CD4-positive, alpha-beta T cell treated with Interleukin-10 for 1 hour (primary cell): ENCODE measurements around the gene DTNA.
A peak's percentile ranks its signal among the peaks of the same experiment; 100 is the strongest.

ENCODE experiments used
- DNase-seq: peaks from one replicate; pipeline ENCODE4 v3.0.0-alpha.2; 2020

The DTNA gene

DNA sequence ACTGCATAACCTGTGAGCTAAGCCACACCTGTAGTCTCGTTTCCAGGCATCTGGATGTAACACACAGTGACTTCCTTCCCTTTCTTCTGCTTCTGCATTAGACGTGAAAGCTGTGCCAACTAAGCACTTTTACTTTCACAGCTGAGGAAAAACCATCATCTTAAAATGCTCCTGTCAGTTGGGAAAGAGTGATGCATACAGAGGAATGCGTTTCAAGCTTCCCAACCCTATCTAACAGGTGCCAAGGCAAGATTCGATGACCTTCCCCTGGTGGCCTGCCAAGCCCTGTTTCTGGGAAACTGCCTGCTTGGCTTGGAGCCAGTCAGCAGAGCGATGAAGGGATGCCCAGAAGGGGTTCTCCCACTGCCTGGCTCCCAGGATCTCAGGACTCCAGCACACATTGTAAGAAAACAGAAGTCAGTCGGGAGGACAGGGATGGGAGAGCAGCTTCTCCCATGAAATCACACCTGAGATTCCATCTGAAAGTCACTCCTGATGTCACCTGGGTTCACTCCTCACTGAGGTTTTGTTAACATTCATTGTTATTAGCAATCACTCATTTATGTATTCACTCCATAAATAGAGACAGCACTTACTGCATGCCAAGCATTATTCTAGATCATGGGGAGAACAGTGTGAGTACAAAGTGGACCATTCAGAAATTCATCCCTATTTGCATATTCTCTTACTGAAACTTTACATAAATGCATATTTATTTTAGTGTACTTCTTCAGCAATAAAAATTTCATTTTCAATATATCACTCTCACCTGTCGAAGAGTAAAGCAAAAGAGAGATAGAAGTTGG, 64.1 kb downstream of the DTNA start:
- DNase-seq: no peak

DNA sequence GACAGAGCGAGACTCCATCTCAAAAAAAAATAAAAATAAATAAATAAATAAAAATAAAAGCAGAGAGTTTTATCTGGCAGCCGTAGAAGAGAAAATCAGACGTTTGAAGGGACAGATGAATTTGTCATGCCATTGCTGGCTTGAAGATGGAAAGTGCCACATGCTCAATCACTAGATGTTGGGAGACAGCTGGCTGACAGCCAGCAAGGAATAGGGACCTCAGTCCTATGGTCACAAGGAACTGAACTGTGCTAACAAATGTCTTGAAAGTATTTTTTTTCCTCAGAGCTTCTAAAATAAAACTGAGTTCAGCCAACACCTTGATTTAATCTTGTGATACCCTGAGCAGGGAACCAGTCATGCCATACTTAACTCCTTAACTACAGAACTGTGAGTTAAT, 65.4 kb downstream of the DTNA start:
- no peak for DNase-seq

DNA sequence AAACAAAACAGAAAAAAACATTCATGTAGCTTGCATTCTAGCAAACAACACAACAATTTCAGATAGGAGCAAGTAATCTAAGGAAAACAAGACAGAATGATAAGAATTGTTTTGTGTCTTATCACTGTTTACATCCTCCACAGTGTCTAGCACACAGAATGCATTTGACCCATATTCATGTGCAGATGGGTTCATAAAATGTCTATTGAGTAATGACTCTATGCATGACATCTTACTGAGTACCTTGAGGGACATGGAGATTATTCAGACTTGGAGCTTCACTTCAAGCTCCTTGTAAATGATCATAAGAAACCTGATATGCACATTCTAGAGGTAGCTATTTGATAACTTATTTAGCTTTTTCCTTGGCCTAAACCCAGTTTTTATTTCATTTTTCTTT, 69.0 kb downstream of the DTNA start:
- DNase-seq: no peak

DNA sequence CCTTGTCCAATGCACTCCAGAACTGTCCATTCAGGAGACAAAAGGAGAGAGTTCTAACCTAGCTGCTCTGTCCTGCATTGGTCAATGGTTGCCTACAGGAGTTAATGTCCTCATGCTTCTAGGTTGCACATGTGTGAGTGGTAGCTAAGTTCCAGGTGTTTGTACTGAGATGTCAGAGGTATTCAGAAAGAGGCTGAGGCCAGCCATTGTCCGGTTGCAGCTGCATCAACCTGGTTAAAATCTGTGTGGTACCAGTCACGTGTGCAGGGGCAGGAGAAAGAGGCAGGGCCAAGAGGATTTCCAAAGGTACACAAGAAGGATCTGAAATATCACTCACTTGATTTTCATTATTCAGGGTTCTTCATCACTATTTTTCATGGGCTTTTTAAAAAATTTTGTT, 70.8 kb downstream of the DTNA start:
- DNase-seq: no peak

DNA sequence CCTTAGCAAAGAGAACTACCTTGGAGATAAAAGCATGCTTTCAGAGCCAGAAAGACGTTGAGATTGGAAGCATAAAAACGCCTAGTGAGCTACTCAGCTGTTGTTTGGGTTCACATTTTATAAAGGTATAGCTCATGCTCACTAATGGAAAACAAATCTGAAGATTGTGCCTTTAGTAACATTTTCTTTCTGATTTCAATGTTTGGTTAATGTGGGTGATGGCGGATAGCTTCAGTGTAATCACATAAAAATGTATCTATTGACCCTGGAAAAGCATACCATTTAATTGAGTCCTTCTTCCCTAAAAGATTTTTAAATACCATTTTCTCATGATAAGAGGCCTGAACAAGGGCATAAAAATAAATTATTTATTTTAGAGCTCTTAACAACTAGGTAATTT, 73.4 kb downstream of the DTNA start:
- no peak for DNase-seq

DNA sequence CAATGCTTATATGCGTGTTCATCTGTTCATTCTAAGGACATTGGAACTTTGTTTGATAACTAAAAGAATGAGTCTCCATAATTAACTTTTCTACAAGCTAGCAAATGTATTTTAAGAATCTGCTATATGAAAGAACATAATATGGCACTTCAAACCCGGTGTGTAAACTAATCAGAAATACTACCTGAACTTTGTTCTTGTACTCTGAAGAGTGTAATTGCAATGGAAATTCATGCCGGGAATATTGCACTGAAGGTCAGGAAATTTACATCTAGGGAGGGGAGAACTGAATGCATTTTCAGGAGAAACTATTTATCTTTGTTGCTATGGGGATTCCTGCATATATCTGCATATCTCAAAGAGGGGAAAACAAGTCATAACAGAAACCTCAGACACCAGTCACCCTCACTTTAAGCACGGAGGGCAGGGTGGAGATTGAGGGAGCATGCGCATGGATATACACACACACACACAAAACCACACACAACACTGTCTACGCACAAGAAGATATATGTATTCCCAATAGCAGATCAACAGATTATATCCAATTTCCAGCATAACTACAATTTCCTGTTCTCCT, 76.2 kb downstream of the DTNA start:
- no peak for DNase-seq

DNA sequence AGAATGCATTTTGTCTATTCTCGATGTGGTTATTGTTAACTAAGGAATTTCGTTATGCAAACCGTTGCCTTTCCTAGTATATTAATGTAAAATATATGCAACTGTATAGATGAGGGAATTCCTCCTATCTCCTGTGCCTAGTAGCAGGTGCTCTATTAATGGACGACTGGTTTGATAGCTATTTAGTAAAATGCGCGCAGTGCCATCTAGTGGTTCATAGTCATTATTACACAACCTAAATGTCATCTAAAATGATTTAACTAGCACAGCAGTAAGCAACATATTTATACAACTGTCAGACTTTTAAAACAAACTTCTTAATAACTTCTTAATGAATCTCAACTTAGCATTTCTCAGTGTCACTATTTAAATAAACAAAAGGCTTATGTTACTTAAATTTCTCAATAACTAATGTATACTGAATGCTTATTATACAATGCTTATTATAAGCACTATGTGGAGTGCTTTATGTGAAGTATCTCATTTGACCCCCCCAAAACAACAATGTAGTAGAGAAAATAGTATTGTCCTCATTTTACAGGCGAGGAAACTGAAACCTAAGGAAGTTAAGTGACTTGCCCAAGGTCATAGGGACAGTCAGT, 77.9 kb downstream of the DTNA start:
- DNase-seq: peak; percentile 47

DNA sequence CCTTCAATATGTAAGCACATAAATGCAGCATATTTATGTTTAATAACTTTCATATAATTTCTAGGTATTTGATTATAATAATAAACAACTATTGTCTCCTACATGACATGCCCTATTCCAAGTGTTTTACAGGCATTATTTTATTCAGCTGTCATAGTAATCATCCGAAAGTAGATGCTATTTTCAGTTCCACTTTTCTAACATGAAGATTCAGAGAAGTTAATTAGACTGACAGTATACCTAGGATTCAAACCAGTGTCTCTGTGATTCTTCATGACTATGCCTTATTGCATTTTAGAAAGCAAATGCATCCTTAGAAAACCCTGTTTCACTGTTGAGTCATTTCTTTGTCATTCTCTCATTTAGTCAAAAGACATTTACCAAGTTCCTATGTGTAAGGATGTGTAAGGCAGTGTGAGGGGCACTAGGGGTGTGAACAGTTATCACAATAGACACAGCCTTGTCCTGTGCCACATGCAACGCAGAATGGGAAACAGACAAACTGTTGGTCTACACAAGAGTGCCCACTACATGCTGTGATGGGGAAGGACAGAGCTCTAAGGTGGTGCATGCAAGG, 79.8 kb downstream of the DTNA start:
- no peak for DNase-seq

DNA sequence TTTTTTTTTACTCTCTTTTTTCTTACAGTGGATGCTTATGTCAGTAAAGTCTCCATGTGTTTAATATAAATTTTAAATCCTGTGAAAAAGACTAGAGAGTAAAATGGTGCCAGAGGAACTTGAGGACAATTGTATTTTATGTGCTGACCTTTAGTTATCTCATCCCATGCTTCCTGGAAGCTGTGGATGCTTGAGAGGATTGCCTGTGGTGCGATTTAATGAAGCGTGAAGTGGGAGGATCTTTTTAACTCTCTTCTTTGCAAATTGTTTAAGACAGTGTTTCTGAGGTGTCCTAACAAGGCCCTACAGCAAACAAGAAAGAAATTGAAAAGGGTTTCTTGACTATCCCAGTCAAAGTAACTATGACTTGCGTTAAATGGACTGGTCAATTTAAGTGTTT, 84.2 kb downstream of the DTNA start:
- DNase-seq: no peak

DNA sequence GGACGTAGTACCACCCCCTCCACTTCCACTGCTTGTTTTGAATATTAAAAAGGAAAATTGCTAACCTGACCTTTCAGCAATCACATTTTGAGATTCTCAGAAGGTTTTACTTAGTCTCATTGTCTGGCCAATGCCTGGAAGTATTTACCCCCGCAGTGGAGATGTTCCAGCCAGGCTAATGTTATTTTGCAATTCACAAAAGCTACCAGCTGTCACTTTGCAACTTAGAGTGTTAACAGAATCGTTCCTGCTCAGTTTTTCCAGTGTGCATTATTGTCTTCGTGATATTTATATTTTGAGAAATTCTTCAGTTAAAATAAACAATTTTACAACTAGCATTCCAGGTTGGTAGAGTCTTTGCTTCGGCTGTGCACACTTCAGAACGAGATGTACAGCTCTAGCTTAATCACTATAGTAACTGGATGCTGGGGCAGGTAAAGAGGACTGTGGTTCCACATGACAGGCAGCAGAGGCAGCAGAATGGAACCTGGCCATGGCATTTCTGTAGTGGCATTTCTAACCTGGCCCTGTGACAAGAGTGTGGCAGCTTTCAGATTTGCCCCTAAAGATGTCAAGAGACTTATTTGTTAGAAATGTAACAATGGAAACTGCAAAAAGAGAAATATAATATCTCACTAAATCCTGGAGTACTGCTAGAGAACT, 85.1 kb downstream of the DTNA start:
- no peak for DNase-seq

DNA sequence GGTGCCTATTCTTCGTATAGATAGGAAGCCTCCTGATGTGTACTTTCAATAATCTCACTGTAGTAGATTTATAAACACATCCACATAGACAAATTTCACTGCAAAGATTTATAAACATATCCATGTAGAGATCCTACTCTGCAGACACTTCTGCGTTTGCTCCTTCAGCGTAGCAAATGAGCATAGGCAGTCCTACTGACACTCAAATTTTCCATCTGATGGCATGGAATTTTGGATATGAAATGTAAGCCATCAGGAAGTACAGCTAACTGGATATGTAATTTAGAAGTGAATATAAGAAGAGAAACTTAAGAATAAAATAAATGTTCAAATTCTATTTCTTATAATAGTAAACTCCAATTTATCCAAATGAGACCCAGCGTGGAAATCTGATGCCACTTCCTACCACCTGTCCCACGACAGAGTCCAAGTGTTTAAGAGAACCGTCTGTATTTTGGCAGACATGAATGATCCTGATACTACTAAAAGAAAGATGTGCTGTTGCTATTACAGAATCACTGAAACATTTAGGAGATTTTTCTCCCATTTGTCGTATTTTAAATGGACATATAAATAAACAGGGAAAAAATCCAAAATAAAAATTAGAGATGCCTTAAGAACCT, 86.0 kb downstream of the DTNA start:
- DNase-seq: no peak

DNA sequence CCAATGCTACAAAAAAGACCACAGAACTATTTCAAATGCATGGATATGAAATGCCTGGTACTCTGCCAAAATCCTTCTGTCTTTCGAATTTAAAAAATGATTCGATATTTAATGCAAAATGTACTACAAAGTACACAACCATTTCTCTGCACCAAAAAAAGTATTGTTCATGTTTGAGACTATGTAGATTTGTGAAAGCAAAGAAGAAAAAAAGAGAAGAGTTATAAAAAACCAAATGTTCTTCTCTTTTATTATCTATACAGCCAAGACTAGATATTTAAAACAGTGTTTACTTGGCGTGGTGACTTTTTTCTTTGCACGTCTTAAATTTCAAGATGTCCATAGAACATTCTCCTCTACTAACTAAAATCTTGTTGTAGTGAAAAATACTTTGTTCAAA, 89.2 kb downstream of the DTNA start:
- DNase-seq: no peak

DNA sequence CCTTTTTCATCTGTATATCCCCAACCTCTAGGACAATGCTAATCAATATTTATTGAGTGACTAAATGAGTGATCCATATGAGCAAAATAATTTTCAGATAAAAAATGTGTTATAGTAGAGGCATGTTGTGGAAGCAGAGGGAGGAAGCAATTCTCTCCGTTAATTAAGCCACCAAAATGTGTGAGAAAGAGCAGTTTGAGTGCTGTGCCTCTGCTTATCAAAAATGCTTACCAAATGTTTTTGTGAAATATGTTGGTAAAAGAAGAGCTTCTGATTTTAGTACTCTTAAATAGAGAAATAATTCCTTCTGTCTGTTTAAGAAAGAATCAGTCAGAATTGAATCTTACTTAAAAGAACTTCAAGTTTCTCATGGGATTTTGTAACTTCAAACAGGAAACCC, 90.3 kb downstream of the DTNA start:
- DNase-seq: no peak

DNA sequence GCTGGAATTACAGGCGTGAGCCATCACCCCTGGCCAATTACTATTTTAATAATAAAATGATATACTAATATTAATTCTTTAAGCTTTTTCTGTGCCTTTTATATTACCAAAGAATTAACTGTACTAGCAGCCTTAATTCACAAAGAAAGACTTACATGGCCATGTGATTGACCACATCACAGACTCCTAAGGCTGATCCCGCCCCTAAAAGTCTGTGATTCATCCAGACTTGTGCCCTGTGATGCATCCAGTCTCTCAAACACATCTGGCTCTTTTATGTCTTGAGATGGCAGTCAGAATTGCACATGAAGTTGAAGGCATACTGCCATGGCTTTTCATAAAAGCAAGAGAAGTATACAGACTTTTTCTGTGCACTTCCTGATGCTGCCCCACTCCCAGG, 91.7 kb downstream of the DTNA start:
- DNase-seq: no peak

DNA sequence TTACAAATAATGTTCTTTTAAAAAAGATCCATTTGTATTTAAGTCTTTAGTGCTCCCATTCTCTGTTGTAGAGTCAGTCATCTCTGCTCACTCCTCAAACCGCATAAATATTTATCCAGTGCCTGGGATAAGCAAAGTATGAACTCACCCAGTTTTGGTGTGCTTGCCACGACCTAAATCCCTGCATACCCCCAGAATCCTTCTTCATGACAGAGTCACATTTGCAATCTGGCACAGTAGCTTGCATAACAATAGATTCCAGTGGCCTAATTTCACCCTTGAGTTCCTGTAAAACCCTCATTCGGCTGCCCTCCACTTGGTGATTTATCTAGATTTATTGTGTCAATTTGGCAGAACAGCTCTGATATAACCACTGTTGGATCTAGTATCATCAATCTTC, 92.9 kb downstream of the DTNA start:
- no peak for DNase-seq

DNA sequence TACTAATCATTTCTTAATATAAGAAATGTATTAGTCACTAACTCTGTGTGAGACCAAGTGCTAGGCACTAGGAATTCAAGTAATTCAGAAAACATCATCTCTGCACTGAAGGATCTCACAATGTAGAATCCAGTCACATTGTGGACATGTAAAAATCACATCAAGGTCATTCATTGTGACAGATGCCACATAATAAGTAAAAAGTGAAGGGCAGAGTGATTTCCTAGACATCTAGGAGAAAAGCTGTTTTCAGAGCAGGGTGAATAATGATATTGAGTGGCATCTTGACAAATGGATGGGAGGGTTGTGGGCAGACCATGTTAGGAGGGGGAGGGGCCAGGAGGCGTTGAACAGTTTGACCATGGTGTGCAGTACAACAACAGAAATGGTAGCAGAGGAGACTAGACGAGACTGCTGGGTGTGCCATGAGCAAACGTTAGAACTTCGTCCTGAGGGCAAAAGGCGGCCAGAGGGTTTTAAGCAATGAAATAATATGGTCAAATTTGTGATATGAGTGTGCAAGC, 93.8 kb downstream of the DTNA start:
- no peak for DNase-seq

DNA sequence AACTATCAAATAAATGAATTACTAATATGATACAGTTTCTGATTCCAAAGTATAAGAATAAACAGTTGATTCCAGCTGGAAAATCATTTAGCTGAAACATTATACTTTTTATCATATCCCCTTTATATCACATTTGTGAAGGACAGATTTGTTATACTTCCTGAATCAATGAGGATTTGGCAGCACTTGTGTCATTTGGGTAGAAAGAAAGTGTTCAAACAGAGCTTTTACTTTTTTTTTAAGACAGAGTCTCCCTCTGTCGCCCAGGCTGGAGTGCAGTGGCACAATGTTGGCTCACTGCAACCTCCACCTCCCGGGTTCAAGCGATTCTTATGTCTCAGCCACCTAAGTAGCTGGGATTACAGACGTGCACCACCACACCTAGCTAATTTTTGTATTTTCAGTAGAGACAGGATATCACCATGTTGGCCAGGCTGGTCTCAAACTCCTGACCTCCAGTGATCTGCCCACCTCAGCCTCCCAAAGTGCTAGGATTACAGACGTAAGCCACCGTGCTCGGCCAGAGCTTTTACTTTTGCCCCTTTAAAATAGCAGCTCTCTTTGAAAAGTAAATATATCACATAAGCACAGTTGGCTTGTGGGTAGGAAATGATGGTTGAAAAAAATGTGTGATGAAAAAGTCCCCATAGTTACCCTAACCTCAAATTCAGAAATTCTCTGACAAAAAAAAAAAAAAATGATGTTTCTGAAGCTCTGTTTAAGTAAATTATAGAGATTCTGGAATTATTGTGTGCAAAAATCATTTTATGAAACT, 95.2 kb downstream of the DTNA start:
- DNase-seq: no peak

DNA sequence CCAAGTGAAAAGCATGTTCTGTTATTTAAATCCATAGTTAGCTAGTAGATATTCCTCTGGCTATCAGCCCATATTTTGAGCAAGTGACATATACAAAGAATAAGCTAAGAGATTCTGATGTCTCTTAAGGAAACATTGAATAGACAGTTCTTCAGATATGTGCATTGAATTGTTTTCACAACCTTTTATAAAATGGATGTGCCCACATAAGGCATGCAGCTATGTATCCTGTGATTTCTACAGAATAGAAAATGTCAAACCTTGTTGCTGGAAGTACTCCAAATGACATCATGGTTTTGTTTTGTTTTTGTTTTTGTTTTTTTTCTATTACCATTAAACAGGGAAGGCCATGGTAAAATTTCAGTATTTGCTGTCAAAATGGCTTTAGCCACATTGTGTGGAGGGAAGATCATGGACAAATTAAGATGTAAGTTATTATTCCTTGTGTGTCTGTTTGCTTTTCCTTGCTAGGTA, 95.8 kb downstream of the DTNA start:
- no peak for DNase-seq

DNA sequence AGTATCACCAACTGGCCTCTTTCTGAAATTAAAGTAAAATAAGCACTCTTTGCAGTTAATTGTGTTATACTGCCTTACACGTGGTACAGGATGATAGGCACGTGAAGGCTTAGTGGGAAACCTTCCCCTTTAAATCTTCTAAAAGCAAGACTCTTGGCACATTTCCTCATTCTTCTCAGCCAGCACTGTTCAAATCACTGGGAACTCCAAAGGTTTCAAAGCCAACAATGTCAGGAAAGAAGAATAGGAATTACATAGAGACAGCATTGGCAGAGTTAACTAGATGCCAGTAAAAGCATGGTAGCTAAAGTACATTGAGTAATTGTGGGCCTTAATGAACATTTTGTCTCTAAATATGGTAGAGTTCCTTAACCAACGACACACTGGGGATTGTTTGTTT, 96.4 kb downstream of the DTNA start:
- DNase-seq: no peak

DNA sequence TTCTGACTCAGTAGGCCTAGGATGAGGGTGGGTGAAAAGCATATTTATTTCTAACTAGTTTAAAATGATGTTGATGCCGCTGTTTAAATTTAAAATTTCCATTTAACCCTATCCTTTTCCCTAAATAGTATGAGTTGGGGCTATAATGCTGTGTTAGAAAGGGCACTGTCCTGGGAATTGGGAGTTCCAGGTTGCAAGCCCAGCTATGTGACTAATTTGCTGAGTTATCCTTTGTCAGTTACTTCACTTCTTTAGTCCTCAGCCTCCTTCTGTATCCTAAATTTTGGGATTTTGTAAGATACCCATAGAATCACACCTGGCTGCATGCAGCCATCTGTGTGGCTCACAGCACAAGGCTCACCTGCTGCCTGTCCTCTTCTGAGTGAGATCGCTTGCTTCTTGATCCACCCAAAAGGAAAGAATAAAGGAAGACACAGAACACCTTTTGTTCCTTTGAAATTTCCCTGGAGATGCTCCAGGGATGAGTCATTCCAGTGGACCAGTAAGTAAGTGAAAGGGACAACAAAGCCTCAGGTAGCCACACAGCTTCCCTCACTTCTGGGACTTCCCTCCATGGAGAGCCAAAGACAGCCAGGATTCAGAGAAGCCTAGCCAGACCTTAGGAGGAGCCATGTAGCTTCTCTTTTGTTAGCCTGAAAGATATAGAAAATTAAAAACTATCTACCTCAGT, 97.2 kb downstream of the DTNA start:
- DNase-seq: no peak

DNA sequence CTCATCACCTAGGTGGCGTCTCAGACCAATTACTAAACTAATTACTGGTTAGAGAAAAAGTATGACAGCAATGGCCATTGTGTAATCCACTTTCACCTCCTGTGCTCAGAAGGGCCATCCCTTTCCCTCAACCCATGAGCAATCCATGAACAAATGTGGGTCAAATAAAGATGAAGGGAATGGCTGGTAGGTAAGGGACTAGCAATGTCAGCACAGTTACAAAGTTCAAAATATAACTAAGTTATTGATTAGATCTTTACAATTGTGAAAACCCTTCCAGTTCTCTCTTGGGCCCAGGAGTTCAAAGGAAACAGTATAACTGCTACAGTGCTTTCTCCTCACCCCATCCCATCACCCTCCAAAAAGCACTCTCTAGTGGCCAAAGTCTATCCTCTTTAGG, 98.3 kb downstream of the DTNA start:
- DNase-seq: no peak
